HG02970 (cell line): ENCODE results near the gene PCDH9.

Experiments
- ATAC-seq: cut with Tn5 transposase; IDR thresholded peaks from one replicate; pipeline ENCODE4 v1.9.1; 2021; ENCODE audit warnings: mild to moderate bottlenecking, moderate library complexity, moderate number of reproducible peaks; ENCODE audit not compliant: unreplicated experiment, low FRiP score

The PCDH9 gene

DNA sequence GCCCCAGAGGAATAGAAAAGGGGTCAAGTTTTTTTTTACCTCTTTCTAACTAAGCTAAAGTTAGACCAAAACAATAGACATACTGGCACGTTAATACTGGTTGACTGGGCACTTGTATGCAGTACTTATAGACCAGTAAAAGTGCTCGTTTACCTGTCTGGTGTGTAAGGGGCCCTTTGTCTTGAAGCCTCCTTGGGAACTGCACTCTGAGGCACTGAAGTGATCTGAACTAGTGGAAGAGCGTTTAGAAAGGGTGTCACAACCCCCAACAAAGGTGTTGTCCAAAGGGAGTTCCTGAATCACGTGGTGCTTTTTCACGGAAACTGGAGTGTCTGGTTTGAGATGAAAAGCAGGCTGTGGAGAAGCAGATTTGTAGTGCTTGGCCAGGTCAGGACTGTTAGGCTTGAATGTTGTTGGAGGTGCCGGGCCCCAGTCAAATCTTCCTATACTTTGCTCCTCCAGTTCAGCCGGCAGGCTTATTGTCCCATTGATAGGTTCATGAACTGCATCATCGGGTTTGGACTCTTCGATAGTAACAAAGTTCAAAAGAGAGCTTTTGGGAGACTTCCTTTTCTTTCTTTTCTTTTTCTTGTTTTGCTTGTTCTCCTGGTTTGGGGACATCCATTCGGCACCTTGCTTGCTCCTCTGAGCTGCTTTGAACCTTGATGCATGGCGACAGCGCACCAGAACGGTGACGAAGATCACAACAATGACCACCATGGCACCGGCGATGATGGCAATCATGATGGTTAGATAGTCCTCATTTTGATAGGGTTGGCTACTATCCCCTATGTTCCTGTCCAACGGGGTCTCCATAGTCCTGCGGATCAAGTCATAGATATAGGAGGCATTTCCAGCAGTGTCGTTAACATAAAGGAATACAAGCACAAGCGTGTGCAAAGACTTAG, 4.6 kb downstream of the PCDH9 start:
- ATAC-seq, result no peak

DNA sequence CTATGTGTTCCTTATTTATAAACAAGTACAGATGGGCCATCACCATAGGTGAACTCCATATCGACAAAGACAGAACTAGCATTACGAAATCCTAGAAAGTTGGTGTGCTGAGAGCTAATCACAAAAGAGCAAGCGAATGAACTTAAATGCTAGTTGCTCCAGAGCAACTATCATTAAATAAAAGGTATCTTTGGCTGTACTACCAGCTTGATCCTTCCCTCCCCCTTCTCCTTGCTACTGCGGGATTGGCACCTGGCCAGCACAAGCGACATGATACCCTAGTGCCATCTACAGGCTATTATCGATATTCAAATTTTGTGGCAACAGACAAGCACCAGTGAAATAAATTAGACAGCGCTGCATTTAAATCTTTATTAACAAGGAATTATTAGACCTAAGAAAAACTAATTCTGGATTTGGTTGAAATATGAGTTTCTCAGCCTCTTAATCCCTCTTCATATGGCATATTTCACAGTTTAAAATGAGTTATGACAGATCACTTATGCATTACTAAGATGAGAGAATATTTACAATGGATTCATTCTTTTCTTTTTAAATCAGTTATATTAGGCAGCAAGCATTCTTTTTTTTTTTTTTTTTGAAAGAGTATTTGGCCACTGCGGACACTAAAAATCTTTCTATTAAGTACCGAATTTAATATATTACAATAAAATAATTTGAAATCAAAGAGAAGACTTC, 5.8 kb downstream of the PCDH9 start:
- no peak for ATAC-seq

GRCh38 chr13:67223742-67224141, 6.4 kb downstream of the PCDH9 start:
- ATAC-seq, result no peak

DNA sequence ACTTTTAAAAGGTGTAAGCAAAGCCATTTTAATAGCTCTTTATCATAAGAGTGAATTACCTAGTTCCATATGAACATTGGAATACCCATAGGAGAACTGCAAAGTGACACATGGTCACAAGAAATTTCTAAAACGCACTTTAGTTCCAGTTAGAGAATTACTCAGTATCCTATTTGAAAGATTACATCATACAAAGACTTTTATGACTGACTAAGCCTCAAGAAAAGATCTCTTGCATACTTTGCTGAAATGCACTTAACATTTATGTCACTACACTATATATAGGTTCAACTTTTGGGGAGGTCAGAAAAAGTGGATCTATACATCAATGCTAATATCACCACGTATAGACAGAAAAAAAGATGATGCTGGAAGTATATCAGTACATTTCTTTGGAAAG, 7.1 kb downstream of the PCDH9 start:
- no peak for ATAC-seq

DNA sequence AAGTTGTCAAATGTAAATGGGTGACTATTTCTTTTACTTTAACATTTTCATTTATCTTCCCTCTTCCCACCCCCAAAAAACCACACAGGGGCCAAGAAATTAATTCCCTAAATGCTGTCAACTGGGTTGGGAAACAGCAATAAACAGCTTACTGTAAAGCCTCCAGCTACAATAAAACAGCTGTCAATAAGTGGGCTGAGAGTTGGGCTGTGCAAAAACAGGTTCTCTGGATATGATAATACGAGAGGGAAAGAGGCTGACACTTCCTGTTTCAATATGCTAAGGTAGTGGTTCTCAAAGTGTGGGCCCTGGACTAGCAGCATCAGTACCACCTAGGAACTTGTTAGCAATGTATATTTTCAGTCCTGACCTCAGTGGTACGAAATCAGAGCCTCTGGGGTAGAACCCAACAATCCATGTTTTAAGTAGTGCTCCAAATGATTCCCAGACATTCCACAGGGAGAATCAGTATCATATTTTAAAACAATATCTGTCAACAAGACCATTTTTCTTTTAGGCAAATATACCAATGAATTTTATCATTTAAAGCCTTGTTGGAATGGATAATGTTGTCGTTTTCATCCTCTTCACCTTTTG, 8.4 kb downstream of the PCDH9 start:
- no peak for ATAC-seq

DNA sequence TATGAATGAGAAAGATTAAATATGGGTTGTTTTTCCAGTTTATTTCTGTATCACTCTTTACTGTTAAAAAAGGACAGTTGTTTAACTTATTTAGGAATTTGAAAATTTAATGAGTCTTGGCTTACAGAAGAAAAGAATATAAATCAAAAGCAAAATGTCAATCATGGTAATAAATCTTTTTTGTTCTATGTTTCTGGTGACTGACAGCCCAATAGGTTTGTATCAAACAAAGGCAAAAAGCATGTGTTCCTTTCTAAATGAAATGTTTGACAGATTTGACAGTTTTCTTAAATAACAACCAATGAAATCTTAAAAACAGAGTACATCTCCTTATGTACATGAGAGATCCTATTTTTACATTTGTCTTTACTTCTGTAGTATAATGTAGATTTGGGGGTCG, 11.0 kb downstream of the PCDH9 start:
- no peak for ATAC-seq

DNA sequence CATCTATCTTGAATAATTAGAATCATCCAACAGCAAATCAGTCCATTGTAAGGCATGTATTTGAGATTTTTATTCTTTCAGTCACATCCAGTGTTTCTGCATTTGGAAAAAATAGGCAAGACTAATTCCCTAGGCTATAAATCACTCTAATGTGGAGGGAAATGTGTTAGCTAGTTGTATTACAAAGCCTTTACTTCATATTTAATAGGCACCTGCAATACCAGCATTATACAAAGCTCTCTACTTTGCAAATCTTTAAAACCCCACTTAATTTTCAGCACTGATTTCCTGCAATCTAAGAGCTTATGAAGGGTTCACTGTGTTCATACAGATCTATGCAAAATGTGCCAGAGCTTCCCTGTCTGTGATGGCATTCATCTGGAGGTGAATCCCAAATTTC, 12.3 kb downstream of the PCDH9 start:
- no peak for ATAC-seq

GRCh38 chr13:67216864-67217263, 13.3 kb downstream of the PCDH9 start:
- ATAC-seq, result no peak

GRCh38 chr13:67210208-67210607, 19.9 kb downstream of the PCDH9 start:
- ATAC-seq, result no peak

GRCh38 chr13:67208552-67208951, 21.6 kb downstream of the PCDH9 start:
- ATAC-seq, result no peak

- no peak for ATAC-seq
These were observed 25.4 kb downstream of the PCDH9 start for GRCh38 chr13:67204764-67205163.

DNA sequence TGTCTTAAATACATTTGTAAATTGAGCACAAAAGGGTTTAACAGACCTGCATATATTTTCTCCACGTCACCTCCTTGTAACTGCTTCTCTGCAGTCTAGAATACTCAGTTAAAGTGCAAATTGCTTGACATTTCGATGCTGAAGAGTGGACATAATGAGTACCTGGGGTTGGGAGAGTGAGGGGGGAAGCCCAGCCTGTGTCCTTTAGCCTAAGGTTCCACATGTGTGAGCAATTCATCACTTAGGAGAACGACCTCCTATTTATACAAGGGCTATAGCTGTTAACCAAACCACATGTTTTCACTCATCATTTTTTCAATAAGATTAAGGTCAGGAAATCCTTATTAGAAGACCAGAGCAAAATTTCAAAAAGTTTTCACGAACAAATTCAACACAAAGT, 29.5 kb downstream of the PCDH9 start:
- no peak for ATAC-seq

GRCh38 chr13:67200183-67200582, 30.0 kb downstream of the PCDH9 start:
- no peak for ATAC-seq

DNA sequence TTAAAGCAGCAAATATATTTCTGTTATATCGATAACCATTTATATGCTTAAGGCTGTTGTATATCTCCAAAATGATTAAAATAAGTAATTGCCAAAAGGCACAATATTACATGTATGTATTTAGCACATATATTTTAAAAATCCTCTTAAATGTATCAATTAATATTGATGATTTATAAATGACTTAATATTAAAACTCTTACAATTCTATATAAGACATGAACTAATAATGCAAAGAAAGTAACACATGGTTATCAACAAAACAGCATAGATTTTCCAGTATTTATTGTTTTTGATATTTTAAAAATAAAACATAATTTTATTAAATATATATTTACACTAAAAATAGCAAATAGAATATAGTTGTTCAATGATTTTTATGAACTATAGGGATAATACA, 32.4 kb downstream of the PCDH9 start:
- no peak for ATAC-seq

DNA sequence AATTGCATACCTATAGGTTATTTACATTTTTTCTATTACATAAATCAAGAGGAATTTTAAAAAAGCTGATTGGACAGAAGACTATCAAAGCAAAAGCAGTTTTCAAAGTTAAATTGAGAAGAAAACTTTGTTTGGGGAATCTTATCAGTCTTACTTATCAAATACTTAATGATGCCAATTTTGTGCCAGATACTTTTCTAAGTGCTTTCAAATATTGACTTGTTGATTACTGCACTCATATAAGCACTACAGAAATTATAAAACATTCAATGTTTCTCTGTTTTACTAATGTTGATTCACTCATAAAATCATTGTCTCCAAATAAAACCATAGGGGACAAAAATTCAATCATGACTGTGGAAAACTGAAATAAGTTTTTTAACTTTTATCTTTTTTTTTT, 36.2 kb downstream of the PCDH9 start:
- ATAC-seq, result no peak

DNA sequence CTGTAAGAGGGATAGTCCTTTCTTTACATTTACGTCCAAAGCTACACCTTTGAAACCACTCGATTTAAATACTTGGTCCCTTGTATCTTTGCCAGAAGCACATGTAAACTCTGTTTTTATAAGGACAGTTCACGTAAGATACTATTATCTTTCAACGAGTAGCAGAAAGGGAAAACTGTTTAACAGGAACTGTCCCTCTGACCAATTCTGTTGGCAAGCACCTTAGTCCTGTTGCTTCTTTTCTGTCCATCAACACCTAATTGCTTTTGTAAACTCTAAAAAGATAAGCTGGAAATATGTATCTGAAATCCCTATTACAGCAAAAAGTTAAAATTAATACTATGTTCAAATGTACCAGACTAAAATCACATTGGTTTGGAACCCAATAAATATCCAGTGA, 37.4 kb downstream of the PCDH9 start:
- no peak for ATAC-seq

GRCh38 chr13:67186995-67187569, 43.1 kb downstream of the PCDH9 start:
- no peak for ATAC-seq

DNA sequence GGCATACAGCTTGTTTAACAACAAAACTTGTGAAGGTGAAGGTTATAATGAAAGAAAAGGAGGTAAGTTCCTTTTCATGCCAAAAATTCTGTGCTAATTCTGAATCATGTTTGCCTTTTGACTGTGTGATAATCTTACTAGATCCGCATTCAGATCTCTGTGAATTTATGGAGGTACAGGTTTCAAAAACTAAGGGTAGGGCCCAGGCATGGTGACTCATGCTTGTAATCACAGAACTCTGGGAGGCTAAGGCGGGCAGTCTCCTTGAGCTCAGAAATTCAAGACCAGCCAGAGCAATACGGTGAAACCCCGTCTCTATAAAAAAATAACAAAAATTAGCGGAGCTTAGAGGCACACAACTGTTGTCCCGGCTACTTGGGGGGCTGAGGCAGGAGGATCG, 45.9 kb downstream of the PCDH9 start:
- ATAC-seq, result no peak

DNA sequence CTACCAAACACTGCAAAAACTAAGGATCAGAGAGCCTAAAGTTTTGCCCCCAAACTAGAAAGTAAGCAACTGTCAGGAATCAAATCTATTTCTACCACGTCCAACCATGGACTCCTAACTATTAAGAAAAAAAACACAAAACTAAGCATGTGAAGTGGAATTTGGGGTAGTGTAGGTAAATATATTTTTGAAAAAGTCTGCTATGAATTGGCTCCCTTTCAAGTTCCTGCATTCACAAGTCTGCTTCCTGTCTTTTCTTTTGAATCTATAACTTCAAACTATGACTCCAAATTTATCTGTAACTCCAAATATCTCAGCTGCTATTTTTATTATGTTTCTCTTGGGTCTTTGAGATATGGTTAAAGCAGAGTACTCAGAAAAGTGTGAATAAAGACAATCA, 47.0 kb downstream of the PCDH9 start:
- ATAC-seq, result no peak

- no peak for ATAC-seq
These were observed 54.2 kb downstream of the PCDH9 start for GRCh38 chr13:67175836-67176459.

- no peak for ATAC-seq
These were observed 61.8 kb downstream of the PCDH9 start for GRCh38 chr13:67168384-67168783.
